GM18517 (cell line): Measurements from ENCODE around the gene BCL7C.
A peak's percentile ranks its signal among the peaks of the same experiment; 100 is the strongest.
"Not testable (repeated sequence)": the region's sequence is repeated elsewhere in the genome, so short reads cannot be mapped to it uniquely, and the experiment has no call there.

Source experiments
- ATAC-seq: cut with Tn5 transposase; IDR thresholded peaks from one replicate; pipeline ENCODE4 v1.9.1; 2021; ENCODE audit warnings: mild to moderate bottlenecking, moderate library complexity; ENCODE audit not compliant: unreplicated experiment

BCL7C gene

GRCh38 chr16:30893744-30894539 lies at the start of gene BCL7C:
TSS of gene BCL7C (minus strand) at chr16:30894077. CDS start at chr16:30893944, 133 bp downstream.
- ATAC-seq: peak; percentile 68

DNA sequence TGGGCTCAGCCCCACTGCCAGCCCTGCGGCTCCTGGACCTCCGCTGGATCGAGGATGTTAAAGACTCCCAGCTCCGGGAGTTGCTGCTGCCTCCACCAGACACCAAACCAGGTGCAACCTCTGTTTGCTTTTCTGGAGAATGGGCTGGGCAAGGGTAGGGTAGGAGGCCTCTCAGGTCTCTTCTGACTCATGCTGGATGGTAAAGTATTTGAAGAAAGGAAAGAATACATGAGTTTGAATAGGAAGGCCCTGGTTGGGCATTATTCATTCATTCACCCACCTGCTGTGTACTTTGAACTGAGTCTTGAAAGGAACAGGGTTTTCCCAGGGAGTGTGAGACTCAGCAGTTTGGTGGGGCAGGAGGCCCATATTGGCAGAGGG lies 48.5 kb upstream of the BCL7C start:
- ATAC-seq: no peak

- peak; percentile 62 for ATAC-seq
Observed at GRCh38 chr16:30941600-30942425, 47.9 kb upstream of the BCL7C start.

DNA sequence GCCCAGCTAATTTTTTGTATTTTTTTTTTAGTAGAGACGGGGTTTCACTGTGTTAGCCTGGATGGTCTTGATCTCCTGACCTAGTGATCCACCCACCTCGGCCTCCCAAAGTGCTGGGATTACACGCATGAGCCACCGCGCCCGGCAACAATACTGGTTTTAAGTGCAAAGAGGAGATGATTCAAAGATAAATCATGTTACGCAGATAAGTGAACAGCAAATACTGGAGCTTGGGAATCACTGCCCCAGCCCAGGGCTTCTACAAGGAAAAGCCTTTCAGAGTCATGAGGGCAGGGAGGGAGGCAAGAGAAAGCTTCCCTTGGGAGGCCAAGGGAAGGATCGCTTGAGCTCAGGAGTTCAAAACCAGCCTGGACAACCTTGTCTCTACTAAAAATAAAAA lies 45.7 kb upstream of the BCL7C start:
- ATAC-seq: not testable (repeated sequence)

GRCh38 chr16:30937692-30938091 lies 43.8 kb upstream of the BCL7C start:
- no peak for ATAC-seq

GRCh38 chr16:30934827-30935557 lies 41.1 kb upstream of the BCL7C start:
- no peak for ATAC-seq

- no peak for ATAC-seq
Observed at GRCh38 chr16:30931068-30931650, 37.3 kb upstream of the BCL7C start.

GRCh38 chr16:30930160-30930571 lies 36.3 kb upstream of the BCL7C start:
- ATAC-seq: no peak

GRCh38 chr16:30929167-30929566 lies 35.3 kb upstream of the BCL7C start:
- no peak for ATAC-seq

DNA sequence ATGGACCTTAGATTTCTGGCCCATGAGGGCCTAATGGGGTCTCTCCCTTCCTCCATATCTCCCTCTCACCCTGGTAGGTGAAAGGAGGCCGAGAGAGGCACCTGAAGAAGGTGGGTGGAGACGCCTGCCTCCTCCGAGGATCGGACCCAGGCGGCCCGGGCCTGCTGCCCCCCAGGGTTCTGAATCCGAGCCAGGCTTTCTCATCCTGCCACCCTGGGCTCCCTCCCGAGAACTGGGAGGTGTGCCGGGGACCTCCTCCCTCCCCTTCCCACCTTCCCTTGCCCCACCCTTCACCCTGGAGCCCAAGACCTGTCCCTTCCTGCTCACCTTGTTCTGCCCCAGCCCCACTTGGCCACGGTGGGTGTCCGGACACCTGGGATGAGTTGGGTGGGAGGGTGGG lies 34.5 kb upstream of the BCL7C start:
- no peak for ATAC-seq

DNA sequence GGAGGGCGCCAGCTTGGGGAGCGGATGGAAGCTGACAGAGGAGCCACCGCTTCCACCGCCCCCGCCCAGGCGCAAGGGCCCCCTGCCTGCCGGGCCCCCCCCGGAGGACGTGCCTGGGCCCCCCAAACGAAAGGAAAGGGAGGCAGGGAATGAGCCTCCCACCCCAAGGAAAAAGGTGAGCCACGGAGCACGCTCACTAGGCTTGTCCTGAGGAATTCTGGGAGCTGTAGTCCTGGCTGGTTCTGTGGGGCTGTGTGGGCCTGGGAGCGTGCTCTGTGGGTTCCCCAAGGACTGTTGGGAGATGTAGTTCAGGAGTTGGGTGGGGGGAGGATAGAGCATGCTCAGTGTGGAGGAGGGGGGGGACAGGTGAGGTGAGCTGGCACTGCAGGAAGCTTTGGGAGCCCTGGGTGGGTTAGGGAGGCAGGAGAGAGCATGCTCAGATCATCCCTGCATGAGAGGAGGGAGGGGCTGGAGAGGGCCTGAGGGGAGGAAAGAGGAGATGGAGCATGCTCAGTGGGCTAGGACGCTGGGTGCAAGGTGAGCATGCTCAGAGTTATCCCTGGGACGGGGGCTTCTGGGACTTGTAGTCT lies 34.0 kb upstream of the BCL7C start:
- no peak for ATAC-seq

- no peak for ATAC-seq
Observed at GRCh38 chr16:30926937-30927788, 33.3 kb upstream of the BCL7C start.

GRCh38 chr16:30925995-30926811 lies 32.3 kb upstream of the BCL7C start:
- no peak for ATAC-seq

GRCh38 chr16:30925632-30925987 lies 31.7 kb upstream of the BCL7C start:
- ATAC-seq: no peak

DNA sequence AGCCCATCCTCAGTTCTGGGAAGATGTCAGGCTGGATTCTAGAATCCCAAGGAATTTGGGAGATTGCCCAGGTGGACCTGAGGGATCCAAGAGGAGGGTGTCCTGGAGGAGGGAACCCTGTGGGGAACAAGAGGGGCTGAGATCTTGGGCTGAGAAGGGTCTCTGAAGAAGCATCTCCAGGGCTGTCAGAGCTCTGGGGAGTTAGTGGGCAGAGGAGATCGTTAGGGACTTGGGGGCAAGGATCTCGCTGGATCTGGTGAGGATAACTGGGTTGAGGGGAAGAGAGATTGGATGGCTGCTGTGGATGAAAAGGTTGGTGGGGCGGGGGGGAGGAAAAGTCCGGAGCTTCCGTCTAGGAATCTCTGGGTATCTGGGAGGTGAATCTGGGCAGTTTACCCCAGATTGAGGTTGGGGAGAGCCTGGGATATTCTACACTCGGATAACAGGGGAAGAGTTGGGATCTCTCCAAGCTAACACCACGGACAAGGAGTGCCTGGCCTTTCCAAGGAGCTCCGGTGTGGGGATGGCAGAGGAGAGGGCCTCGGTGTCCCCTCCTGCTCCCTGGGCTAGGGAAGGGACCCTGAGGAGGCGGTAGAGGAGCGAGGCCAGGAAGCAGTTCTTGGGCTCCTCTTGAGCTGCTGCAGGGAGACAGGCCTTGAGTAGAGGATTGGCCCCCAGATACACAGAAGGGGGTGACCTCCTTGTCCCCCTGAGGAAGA lies 31.2 kb upstream of the BCL7C start:
- no peak for ATAC-seq

- no peak for ATAC-seq
Observed at GRCh38 chr16:30924076-30924912, 30.4 kb upstream of the BCL7C start.

DNA sequence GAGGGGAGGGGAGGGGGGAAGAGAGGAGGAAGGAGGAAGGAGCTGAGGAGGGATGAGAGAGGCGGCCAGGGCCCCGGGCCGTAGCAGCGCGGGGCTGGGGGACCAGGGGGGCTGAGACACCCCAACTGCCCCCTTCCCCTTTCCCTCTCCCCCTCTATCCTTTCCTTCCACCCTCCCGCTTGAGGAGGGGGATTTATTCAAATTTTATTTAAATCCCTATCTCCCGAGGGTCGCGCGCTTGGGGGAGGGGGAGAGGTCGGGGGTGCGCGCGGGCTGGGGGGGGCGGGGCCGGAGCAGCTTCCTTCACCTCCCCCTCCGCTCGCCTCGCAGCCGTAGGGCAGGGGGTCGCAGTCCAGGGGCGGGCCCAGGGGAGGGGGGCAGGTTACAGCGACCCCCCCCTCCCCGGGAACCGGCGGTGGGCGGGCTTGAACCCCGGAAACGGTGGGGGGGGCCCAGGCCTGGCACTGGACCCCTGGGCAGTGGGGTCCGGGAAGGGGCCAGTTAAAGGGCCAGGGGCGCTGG lies 29.7 kb upstream of the BCL7C start, which contains the start of gene FBXL19:
Gene FBXL19, plus strand, starts transcription at position 19 of the 522 bp plus-strand sequence. CDS start 2,183 bp downstream, outside the sequence.
- no peak for ATAC-seq
